HG03432 (cell line): ENCODE measurements around the gene BEAN1.

Experiments
- ATAC-seq: cut with Tn5 transposase; IDR thresholded peaks from one replicate; pipeline ENCODE4 v1.9.1; 2021; ENCODE audit warnings: mild to moderate bottlenecking, moderate library complexity; ENCODE audit not compliant: unreplicated experiment

BEAN1 gene

DNA sequence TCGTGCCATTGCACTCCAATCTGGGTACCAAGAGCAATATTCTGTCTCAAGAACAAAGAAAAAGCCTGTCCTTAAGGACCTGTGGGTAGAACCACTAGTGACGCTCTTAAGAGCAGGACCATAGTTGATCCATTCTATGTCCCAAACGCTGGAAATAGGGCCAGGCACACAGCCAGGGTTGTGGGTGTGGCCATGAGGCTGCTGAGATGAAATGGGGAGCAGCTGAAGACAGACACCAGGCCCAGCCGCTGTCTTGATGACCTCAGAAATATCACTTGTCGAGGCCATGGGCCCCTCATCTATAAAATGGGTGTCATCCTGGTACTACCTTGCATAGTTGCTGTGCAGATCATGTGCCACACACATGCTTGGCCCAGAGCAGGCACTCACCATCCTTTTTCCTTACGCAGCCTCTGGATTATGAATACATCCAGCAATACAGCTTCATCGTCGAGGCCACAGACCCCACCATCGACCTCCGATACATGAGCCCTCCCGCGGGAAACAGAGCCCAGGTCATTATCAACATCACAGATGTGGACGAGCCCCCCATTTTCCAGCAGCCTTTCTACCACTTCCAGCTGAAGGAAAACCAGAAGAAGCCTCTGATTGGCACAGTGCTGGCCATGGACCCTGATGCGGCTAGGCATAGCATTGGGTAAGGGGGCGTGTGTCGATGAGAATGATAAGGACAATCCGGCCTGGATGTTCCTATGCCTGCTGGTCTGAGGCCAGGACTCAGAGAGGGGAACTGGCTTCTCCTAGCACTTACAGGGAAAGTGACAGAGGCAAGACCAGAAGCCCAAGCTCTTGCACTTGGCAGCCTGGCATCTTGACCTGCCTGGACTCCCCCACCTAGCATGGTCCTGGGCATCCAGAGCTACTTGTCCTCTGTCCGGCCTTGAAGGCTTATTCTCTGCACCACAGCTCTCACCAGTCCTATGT, 35.1 kb upstream of the BEAN1 start:
- ATAC-seq: no peak

DNA sequence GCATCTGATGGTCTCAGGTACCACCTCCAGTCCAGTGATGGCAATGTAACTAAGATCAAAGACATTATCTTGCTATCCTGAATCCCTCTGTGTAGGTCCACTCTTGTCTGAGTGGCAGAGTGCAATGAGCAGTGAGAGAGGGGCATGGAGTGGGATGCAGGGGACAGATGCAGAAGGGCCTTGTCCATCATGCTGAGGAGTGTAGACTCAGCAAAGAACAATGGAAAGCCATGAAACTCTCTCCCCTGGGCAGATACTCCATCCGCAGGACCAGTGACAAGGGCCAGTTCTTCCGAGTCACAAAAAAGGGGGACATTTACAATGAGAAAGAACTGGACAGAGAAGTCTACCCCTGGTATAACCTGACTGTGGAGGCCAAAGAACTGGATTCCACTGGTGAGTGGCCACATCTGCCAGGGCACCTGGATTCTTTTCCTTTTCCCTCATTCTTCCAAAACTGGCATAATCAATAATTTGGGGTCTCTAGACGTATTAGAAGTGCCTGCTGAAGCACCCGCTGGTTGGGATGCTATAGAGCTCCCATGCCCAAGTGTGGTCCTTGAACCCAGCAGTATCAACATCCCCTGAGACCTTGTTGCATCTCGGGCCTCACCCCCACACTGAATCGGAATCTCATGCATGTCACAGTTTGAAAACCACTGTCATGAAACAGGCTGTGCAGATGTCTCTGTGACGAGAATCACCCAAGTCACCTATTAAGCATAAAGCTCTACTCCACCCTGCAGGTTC, 31.1 kb upstream of the BEAN1 start:
- ATAC-seq: no peak

DNA sequence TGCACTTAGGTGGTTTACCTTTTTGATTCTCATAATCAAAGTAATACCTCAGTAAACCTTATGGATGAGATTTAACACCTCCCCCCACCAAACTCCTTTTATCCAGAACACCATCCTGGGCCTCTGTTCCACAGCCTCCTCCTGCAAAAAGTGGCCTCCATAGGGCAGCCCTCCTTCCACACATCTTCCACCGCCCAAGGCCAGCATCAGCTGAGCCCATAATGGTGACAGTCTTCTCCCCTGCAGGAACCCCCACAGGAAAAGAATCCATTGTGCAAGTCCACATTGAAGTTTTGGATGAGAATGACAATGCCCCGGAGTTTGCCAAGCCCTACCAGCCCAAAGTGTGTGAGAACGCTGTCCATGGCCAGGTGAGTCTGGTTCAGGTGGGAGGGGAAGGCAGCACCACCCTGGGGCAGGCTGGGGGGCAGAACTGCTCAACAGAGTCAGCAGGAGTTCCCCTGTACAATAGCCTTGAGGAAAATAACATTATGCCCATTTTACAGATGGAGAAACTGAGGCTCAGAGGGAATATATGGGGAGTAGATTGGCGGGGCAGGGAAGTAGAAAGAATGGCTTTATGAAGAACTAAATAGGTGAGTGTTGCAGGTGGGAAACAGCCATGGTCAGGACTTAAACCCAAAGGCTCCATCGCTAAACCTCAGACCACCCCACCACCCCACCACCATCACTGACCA, 29.2 kb upstream of the BEAN1 start:
- ATAC-seq: no peak

DNA sequence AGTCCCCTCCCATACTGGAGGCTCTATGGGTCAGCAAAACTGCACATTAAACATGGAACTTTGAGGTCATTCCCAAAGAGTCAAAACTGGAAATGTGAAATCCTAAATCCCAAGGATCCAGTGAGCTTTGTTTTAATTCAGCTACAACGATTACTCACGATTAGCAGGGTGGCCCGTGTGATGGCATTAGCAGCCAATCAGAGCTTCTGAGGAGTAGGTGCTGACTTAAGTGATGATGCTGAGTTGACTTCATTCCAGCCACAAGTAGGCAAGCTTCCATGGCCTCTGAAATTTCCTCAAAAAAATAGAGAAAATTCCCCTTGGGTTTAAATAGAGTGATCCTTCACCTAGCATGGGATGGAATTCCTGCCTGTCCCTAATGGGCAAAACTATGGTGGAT, 28.1 kb upstream of the BEAN1 start:
- ATAC-seq: no peak

DNA sequence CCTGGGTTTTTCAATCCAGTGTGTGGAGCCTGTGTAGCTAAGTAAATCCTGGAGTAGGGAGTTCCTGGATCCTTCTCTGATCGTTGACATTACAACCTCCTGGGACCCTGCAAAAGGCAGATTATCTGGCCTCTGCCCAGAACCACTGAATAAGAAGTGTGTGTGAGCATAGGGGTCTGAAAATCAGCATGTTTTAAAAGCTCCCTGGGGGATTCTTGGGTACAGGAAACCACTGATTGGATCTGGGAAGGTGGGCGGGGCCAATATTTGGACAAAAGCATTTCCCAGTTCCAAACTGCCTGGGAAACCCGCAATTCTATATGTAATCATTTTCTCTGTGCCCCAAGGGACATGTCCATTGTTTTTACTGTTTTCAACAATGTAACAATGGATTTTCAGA, 27.2 kb upstream of the BEAN1 start:
- ATAC-seq: no peak

DNA sequence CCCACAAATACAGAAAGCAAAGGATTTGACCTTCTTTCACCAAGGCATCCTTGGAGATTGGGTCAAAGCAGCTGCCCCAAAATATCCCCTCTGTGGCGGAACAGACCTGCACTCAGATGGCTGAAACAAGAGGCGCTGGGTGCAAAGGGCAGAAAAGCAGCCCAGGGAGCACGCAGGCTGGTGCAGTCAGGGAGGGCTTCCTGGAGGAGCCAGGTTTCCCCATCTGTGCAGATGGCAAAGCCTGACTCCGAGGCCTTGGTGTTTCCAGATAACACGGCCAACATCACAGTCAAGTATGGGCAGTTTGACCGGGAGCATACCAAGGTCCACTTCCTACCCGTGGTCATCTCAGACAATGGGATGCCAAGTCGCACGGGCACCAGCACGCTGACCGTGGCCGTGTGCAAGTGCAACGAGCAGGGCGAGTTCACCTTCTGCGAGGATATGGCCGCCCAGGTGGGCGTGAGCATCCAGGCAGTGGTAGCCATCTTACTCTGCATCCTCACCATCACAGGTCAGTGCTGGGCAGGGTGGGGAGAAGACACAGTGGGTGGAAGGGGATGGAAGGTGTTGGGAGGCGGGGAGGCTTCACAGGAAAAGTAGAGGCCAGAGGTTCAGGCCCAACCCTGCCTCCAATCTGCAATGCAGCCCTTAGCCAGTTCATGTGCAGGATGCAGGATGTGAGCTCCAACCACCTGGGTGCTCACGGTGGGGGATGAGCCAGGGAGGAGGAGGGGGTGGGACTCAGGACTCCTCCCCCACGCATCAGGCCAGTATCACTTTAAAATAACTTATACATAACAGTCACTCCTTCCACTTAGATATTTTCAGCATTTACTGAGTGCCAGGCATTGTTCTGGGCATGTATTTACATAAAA, 26.4 kb upstream of the BEAN1 start:
- ATAC-seq: no peak

DNA sequence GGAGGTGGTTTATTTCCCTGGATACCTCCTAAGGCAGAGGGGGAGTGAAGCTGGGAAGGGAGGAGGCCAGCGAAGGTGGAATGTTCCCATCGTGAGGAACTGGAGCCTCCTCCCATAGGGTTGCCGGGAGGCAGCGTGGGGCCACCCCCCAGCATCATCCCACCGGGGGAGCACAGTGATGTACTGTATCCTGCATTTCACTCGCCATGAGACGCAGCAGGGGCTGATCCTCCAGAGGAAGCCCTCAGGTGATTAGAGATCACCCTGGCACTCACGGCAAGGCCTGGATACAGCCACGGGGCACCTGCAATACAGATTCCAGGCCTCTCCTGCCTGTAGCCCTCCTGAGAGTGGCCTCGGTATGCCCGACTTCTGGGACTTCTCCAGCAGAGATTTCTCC, 25.5 kb upstream of the BEAN1 start:
- ATAC-seq: no peak

DNA sequence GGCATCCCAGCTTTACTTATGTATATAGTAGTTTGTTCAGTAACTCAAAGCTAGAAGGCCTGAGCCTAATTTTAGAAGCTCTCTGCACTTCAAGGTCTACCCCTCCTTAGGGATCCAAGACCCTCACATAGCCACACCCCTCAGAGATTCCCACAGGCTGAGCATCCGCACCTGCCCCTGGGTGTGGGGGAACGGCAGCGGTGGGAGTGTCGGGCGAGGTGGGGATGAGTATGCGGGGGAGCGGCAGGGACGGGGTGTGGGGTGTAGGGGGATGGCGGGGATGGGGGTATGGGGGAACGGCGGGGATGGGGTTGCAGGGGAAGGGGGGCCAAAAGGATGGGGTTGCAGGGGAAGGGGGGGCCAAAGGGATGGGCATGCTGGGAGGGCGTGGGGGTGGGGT, 24.9 kb upstream of the BEAN1 start:
- no peak for ATAC-seq

DNA sequence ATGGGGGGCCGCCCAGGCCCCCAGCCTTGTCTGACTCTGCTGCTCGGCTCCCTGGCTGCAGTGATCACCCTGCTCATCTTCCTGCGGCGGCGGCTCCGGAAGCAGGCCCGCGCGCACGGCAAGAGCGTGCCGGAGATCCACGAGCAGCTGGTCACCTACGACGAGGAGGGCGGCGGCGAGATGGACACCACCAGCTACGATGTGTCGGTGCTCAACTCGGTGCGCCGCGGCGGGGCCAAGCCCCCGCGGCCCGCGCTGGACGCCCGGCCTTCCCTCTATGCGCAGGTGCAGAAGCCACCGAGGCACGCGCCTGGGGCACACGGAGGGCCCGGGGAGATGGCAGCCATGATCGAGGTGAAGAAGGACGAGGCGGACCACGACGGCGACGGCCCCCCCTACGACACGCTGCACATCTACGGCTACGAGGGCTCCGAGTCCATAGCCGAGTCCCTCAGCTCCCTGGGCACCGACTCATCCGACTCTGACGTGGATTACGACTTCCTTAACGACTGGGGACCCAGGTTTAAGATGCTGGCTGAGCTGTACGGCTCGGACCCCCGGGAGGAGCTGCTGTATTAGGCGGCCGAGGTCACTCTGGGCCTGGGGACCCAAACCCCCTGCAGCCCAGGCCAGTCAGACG, 24.4 kb upstream of the BEAN1 start:
- no peak for ATAC-seq

DNA sequence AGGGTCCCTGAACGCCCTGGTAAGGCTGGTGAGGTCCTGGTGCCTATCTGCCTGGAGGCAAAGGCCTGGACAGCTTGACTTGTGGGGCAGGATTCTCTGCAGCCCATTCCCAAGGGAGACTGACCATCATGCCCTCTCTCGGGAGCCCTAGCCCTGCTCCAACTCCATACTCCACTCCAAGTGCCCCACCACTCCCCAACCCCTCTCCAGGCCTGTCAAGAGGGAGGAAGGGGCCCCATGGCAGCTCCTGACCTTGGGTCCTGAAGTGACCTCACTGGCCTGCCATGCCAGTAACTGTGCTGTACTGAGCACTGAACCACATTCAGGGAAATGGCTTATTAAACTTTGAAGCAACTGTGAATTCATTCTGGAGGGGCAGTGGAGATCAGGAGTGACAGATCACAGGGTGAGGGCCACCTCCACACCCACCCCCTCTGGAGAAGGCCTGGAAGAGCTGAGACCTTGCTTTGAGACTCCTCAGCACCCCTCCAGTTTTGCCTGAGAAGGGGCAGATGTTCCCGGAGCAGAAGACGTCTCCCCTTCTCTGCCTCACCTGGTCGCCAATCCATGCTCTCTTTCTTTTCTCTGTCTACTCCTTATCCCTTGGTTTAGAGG, 23.5 kb upstream of the BEAN1 start:
- ATAC-seq: no peak

DNA sequence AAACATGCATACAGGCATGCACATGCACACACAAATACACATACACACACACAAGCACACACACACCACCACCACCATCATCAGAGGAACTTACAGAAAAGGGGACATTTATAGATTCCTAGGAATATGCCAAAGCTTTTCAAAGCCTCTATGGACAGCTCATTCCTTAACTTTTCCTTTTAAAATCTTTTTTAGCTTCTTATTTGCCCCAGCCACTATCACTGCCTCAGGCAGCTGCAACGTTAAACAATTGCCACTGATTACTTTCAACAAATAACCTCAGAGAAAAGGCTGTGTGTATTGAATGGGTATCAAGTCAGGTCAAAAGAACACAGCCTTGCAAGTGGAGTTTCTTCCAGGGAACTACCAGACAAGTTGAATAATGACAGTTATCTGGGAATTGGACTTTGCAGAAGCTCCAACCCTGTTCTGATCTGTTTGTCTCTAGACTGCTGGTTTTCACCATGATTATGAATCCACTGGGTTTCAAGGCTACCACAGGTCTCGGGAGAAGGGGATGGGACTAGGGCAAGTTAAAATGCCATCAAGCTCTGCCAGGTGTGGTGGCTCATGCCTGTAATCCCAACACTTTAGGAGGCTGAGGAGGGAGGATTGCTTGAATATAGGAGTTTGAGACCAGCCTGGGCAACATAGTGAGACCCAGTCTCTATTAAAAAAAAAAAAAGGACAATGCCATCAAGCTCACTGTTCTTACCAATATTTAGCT, 21.9 kb upstream of the BEAN1 start:
- no peak for ATAC-seq

DNA sequence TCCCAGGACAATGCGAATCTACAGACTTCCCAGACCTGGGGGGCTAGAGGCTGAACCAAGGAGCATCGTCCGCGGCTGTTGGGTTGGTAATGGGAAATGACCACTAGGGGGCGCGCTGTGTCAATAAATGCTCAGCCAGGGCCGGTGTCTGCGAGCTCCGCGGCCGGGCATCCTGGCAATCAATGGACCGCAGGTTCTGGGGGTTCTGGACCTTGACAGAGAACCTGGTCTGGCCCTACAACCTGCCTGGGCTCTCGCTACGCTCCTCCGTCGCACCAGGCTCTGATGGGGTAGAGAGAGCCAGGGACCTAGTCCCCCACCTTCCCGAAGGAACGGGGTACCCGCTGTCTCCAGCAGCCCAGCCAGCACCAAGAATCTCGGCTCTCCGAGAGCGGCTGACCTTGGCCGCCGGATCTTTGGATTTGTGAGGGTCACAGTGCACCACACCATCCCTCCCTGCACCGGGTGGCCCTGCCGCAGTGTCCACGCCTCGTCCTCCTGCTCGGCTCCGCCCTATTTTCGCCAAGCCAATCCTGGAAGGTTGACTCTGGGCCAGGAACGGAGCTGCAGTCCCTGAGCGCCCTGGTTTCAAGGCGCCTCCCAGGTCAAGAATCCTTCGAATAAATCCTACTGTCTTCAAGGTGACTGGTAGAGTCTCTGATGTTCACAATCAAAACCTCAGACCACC, 20.4 kb upstream of the BEAN1 start:
- peak; percentile 85 for ATAC-seq

DNA sequence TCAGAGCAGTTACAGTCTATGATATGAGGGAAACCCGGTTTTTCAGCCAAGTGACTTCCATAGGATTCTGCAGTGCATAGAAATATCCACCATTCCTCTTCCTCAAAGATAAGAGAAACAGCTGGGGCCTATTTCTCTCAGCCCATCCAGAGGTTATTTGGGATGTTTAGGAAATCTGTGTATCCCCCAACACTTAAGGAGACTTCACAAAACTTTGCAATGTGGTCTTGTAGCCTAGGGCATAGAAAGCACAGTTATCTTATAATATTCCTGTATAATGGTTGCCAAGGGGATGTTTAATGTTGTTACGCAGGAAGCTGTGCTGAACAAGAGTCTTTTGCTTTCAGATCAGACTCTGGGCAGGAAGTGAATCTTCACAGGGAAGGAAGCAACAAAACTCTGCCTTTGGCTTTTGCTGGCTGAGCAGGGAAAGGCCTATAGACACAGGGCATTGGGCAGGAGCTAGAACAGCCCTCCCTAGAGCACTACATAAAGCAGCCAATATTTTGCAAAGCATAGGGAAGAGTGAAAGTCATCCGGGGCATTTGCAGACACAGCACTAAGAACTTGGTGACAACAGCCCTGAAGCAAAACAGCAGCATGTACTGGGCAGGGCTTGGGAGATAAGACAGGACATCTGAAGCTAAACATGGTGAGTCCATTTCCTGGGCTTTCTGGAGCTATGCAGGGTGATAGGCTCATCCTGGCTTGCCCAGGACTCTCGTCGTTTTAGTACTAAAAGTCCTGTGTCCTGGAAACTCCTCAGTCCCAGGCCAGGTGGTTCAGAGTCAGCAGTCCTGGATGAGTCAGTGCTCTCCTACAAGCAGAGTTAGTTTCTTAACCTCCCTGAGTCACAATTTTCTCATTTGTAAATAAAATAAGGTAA, 18.7 kb upstream of the BEAN1 start:
- no peak for ATAC-seq

DNA sequence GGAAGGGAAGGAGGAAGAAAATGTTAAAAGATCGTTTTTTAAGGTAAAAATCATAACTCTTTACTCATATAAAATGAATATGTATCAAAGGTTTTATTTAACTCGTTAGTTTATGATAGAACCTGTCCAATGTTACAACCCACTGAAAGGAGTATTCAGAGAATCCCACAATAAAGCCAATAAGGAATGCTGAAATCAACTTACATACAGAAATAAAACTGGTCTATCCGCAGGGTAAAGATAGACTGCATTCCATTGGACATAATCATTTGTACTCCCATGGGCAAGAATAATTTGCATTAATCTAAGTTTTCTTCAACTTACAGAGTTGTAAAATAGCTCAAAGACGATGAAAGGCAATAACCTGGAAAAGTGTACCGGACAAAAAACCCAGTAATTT, 17.9 kb upstream of the BEAN1 start:
- no peak for ATAC-seq

DNA sequence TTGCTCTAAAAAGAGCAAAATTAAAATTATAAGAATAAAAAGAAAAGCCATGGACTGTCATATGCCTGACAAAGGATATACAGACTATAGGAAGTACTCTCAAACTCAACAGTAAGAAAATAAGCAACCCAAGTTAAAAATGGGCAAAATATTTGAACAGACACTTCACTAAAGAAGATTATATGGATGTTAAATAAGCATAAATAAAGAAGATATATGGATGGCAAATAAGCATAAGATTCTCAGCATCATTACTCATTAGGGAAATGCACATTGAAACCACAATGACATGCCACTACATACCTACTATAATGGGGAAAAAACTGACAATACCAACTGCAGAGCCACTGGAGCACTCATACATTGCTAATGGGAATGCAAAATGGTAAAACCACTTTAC, 14.9 kb upstream of the BEAN1 start:
- no peak for ATAC-seq

DNA sequence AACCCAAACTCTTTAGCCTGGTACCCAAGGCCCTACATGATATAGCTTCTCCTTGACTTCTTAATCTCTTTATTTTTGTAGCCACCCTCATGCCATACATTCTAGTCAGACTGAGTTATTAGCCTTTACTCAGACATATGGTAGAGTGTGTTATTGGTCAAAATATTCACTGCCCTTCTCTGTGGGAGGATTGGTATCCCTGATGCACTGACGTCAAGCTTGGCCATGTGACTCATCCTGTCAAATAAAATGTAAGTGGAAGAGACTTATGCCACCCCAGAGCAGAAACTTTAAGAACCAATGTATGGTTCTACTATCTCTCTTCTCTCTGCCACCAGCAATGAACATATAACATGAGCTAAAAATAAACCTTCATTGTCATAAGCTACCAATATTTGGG, 12.2 kb upstream of the BEAN1 start:
- ATAC-seq: no peak

DNA sequence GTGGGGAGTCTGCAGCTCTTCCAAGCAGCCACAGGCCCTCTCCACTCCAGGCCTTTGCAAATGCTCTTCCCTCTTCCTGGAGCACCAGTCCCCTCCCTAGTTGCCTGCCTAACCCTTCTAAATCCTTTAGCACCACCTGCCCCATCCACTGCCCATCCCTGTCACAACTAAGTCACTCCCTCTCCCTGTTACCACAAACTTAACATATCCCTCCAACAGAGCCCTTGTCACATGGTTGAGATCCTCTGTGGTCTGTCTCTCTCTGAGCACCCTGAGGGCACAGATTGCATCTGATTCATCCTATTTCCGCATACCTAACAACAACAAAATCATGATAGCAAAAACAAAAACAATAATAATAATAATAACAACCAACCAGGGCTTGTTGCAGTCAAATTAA, 11.0 kb upstream of the BEAN1 start:
- no peak for ATAC-seq
